SK-N-SH (cell line): ENCODE measurements around the gene ATXN7.

Experiments
- CHD2 ChIP-seq: fragments of 150-350 bp; IDR thresholded peaks from 2 replicates; pipeline ENCODE4 v1.6.1; 2018; ENCODE audit warnings: low read length; ENCODE audit not compliant: partially characterized antibody
- CTCF ChIP-seq: fragments of 200-600 bp; sonication (generic); IDR thresholded peaks from 2 replicates; pipeline ENCODE4 v1.6.1; 2017; ENCODE audit warnings: antibody characterized with exemption, mild to moderate bottlenecking, moderate library complexity
- EZH2phosphoT487 ChIP-seq: fragments of 200-600 bp; sonication (generic); IDR thresholded peaks from 2 replicates; pipeline ENCODE4 v1.6.1; 2017; ENCODE audit warnings: low read depth, mixed run types, mild to moderate bottlenecking, antibody characterized with exemption, moderate library complexity, borderline replicate concordance
- FOSL2 ChIP-seq: IDR thresholded peaks from 2 replicates; pipeline ENCODE4 v1.4.0; 2012; ENCODE audit warnings: low read depth, mild to moderate bottlenecking, moderate library complexity, borderline replicate concordance
- MAX ChIP-seq: IDR thresholded peaks from 2 replicates; pipeline ENCODE4 v1.4.0; 2012; ENCODE audit warnings: low read depth
- REST ChIP-seq: IDR thresholded peaks from 2 replicates; pipeline ENCODE4 v1.6.1; 2012; ENCODE audit warnings: mild to moderate bottlenecking, low read depth, low read length, moderate library complexity
- RFX5 ChIP-seq: IDR thresholded peaks from 2 replicates; pipeline ENCODE4 v1.6.1; 2012; ENCODE audit warnings: mild to moderate bottlenecking, improper control_type of control experiment, low read length
- RXRA ChIP-seq: IDR thresholded peaks from 2 replicates; pipeline ENCODE4 v1.4.0; 2012; ENCODE audit warnings: low read depth, mild to moderate bottlenecking, borderline replicate concordance
- SMC3 ChIP-seq: IDR thresholded peaks from 2 replicates; pipeline ENCODE4 v1.6.1; 2012; ENCODE audit warnings: low read depth, low read length, improper control_type of control experiment
- TAF1 ChIP-seq: IDR thresholded peaks from 2 replicates; pipeline ENCODE4 v1.6.1; 2012; ENCODE audit warnings: low read depth, mild to moderate bottlenecking, low read length, moderate library complexity, borderline replicate concordance

GRCh38 chr3:63891518-63891917, 27.9 kb downstream of the ATXN7 start:
- no peak for TF ChIP-seq CTCF
- no peak for TF ChIP-seq REST
- TF ChIP-seq CHD2, result no peak
- TF ChIP-seq SMC3, result no peak
- TF ChIP-seq TAF1, result no peak
- TF ChIP-seq EZH2phosphoT487, result no peak
- TF ChIP-seq FOSL2, result no peak
- no peak for TF ChIP-seq RFX5
- no peak for TF ChIP-seq MAX
- TF ChIP-seq RXRA, result no peak
